HG03103 (cell line): ENCODE results near the gene CHFR.
"Not testable (repeated sequence)": the region's sequence is repeated elsewhere in the genome, so short reads cannot be mapped to it uniquely, and the experiment has no call there.

Source experiments
- ATAC-seq: cut with Tn5 transposase; IDR thresholded peaks from one replicate; pipeline ENCODE4 v1.9.1; 2021; ENCODE audit warnings: low read depth; ENCODE audit not compliant: unreplicated experiment

Gene CHFR

DNA sequence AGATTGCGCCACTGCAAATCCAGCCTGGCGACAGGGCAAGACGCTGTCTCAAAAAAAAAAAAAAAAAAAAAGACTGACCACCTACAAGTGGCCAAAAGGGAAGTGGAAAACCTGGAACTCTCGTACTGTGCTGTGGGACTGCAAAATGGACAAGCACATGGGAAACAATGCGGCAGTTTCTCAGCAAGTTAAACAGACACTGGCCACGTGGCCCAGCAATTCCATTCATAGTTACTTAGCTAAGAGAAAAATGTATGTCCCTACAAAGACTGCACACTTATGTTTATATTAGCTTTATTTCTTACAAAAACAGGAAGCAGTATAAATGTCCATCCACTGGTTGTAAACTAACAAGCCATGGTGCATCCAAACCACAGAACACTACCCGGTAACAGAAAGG is 5.6 kb downstream of the CHFR start:
- ATAC-seq = no peak

DNA sequence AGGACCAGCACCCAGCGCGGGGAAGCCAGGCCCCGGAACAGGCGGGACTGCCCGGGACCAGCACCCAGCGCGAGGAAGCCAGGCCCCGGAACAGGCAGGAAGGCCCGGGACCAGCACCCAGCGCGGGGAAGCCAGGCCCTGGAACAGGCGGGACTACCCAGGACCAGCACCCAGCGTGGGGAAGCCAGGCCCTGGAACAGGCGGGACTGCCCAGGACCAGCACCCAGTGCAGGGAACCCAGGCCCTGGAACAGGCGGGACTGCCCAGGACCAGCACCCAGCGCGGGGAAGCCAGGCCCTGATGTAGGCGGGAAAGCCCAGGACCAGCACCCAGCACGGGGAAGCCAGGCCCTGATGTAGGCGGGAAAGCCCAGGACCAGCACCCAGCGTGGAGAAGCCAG is 12.8 kb downstream of the CHFR start:
- ATAC-seq = not testable (repeated sequence)

DNA sequence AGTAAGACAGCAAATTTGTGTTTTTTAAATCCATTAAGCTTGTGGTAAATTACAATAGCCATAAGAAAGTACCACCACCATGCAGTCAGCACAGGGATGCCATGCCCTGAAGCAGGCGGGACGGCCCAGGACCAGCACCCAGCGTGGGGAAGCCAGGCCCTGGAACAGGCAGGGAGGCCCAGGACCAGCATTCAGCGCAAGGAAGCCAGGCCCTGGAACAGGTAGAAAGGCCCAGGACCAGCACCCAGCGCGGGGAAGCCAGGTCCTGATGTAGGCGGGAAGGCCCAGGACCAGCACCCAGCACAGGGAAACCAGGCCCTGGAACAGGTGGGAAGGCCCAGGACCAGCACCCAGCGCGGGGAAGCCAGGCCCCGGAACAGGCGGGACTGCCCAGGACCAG is 13.2 kb downstream of the CHFR start:
- no peak for ATAC-seq

DNA sequence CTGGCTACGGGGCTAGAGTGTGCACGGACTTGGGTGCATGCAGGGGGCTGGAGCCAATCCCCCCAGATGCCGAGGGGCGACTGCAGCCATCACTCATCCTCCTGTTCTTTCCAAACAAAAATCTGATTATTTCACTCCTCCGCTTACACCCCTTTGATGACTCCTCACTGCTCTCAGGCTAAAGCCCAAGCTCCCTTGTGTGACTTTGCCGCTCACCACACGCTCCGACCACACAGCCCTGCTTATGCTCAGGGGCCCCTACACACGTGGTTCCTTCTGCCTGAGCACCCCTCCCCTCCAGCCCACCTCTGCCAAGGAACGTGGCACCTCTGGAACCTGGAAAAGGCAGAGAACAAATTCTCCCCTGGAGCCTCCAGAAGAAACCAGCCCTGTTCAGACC is 13.7 kb downstream of the CHFR start:
- no peak for ATAC-seq

DNA sequence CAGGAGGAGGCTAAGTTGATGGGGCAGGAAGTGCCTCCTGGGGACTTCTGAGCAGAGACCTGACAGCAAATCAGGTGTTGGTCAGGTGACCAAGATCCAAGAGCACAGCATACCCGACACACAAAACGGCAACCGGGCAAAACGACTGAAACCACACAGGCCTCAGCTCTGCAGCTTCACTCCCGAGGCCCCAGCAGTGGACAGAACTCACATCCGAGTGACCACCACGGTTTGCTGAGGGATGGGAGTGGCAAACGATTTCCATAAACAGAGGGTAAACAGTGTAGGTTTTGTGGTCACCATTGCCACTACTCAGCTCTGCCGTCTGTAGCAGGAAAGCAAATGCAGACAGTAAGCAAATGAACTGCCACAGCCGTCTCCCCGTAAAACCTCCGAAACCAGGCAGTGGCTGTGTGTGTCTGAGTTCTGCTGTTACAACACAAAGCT is 14.4 kb downstream of the CHFR start:
- no peak for ATAC-seq

DNA sequence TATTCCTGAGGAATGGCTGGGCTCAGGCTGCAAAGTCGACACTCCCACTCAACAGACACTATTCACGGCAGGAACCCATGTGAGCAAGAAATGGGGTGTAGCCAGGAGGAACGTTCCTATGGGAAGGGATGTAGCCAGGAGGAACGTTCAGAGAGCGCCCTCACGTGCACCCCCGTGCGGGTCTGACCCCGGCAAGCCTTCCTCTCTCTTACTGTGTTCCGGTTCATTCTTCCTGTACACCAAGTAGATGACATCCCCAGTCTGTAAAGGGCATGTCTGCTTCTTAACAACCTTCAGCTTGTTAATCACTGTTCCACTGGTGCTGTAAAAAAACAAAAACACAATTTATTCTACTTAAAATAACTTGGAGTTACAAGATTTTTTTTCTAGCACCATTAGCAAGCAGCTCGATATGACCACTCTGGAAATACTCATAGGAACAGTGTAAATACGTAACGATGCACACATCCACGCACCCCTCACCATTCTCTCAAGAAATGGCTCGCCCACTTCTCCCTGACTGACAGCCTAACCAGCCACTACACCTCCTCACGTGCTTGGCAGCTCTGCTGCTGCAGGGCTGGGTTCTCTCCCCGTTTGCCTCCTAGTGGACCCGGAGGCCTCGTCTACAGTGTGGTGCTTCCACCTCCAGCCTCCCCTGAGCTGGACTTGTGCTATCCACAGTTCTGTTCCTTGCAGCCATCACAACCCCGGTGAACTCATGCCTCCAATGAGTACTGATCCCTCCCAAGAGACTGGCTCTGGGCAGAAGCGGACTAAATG is 15.1 kb downstream of the CHFR start:
- ATAC-seq = no peak

DNA sequence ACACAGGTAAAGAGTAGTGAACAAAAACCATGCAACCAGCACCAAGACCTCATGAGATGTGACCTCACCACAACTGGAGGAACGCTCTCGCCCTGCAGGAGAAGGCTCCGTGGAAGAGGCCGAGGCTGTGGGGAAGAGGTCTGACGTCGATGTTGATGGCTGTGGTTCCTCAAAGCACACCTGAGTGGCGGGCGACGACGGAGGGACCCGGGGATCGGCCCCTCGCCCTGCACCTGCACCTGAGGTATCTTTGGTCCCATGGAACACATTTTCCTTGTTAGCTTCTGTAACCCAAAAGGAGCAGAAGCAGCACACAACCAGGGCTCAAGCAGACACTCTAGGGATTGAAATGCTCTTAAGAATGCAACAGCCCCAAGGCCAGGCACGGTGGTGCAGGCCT is 17.9 kb downstream of the CHFR start:
- ATAC-seq = no peak

DNA sequence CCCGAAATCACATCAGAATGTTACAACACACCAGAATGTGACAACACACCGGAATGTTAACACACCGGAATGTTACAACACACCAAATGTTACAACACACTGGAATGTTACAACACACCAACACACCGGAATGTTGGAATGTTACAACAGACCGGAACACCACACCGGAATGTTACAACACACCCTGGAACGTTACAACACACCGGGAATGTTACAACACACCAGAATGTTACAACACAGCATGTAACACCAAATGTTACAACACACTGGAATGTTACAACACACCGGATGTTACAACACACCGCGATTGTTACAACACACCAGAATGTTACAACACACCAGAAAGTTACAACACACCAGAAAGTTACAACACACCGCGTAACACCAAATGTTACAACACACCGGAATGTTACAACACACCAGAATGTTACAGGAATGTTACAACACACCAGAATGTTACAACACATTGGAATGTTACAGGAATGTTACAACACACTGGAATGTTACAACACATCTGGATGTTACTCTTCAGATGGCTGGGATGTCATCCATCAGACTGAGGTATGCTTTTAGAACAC is 21.1 kb downstream of the CHFR start:
- ATAC-seq = no peak

DNA sequence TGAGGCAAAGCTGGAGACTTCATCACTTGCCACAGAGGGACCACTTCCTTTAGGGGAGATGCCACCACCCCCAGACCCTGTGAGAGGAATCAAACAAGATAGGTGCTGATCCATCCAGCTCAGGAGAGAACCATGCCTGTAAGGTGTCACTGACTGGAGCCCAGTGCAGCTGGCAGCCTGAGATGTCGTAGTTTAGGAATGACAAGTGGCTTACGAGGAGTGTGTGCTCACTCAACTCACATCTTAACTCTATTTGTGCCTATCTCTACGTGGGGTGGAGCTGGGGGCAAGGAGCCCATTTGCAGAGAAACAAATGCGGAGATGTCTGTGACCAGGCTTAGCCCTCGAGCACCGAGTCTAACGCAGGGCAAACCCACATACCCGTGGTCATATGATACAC is 25.8 kb downstream of the CHFR start:
- ATAC-seq = no peak

DNA sequence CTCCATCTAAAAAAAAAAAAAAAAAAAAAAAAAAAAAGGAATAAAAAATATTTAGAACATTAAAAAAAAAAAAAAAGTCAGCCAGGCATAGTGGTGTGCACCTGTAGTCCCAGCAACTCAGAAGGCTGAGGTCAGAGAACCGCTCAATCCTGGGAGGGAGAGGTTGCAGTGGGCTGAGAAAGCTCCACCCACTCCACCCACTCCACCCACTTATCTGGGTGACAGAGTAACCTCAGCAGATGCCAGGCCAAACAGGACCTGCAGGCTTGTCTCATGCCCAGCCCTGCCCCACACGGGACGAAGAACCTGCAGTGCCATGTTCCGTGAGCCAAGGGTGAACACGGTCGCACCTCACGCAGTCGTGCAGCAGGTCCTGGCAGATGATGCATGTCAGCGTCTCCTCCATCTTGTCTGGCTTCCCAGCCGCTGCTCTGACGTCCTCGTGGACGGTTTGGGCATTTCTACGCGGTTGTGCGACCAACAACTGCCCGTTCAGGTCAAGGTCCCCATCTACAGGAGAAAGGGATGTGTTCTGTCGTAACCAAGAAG is 28.6 kb downstream of the CHFR start:
- no peak for ATAC-seq

DNA sequence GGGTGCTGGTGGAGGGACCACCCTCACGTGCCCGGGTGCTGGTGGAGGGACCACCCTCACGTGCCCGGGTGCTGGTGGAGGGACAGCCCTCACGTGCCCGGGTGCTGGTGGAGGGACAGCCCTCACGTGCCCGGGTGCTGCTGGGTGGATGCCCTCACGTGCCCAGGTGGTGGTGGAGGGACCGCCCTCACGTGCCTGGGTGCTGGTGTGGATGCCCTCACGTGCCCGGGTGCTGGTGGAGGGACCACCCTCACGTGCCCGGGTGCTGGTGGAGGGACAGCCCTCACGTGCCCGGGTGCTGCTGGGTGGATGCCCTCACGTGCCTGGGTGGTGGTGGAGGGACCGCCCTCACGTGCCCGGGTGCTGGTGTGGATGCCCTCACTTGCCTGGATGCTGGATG is 30.4 kb downstream of the CHFR start:
- not testable (repeated sequence) for ATAC-seq

DNA sequence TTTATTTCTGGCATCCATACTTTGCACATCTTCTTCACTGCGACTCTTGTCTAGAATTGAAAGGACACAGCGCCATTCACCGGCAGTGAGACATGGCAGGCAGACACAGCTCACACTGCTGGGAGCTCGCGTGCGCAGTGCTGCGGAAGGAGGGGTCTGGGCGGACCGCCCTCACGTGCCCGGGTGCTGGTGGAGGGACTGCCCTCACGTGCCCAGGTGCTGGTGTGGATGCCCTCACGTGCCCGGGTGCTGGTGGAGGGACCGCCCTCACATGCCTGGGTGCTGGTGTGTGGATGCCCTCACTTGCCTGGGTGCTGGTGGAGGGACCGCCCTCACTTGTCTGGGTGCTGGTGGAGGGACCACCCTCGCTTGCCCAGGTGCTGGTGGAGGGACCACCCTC is 30.8 kb downstream of the CHFR start:
- ATAC-seq = no peak

DNA sequence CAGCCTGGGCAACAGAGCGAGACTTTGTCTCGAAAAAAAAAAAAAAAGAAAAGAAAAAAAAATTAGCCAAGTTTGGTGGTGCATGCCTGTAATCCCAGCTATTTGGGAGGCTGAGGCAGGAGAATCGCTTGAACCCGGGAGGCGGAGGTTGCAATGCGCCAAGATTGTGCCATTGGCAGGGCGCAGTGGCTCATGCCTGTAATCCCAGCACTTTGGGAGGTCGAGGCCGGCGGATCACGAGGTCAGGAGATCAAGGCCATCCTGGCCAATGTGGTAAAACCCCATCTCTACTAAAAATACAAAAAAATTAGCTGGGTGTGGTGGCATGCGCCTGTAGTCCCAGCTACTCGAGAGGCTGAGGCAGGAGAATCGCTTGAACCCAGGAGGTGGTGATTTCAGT is 32.2 kb downstream of the CHFR start:
- not testable (repeated sequence) for ATAC-seq

DNA sequence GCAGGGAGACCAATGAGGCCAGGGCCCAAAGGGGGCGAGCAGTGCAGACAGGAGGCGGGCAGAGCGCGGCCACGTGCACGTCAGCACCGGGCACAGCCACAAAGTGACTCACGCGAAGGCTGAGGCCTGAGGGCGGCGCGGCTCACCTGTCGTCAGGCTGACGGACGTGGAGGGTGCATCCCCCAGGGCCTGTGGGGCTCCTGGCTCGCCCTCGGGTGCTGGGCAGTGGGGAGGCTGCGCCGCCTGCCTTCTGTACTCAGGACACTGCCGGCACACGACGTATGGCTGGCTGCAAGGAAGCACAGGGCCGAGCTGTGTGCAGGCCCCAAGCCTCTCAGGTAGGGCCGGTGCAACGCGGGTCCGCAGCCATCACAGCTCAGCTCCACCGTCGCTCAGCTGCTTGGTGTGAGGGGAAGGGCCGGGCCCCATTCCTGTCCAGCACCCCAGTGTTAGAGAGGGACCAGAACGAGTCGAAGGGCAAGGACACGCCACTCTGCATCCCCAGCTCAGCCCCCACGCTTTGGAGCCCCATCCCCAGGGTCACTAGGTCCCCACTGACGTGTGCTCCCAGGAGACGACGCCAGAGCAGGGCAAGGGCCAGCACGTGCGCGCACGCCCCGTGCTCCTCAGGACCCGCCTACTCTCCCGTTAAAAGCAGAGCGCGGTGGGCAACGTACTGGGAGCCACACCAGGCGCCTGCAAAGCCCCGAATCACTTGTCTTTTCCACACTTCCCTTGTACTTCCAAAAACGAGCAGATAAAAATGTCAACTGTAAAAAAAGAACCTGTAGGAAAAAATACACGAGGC is 33.9 kb downstream of the CHFR start:
- ATAC-seq = no peak

DNA sequence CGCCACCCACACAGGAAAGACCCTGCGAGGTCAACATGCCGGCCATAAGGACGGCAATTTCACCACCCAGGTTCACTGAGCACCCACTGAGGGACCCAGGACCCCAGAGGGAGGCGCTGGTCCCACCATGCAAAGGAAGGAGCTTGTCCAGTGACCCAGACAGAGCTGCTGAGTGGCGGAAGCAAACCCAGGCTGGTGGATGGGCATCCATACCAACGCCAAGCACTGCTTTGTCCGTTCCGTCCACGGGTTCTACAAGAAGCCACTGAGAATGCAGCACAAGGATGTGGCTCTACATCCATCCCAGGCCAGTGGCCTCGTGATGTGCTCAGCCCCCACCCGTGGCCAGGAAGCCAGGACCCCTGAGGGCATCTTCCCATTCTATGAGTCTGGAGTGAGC is 34.9 kb downstream of the CHFR start:
- ATAC-seq = no peak

DNA sequence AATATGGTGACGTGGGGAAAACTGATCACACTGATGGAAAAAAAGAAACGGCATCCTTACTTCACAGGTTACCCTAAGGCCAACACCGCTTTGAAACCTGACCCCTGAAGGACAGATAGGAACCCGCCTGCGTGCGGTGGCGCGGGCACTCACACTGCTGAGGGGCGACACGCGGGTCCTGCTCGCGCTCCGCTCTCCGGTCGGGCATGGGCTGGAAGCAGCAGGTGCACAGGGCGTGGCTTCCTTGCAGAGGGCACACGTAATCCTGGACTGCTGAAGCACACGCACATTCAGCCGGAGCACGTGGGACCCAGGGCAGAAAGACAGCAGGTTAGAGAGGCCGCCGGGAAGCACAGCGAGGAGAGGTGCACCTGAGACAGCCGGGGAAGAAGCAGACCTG is 35.9 kb downstream of the CHFR start:
- no peak for ATAC-seq

DNA sequence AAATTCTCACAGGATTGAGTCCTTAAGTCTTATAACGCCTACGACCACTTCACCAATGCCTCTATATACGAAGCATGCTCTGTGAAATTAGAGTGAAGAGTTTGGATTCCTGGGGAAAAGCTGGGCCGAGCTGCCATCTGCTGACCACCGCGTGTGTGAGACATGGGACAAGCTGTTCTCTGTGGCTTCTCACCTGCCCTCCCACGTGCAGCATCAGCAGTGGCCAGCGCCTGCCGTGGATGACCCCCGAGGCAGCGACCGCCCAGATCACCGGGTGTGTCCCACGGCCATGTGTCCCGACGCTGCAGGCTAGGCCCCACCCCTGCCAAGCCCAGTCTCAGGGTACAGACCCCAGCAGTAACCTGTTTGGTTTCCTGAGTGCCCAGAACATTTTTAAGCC is 37.1 kb downstream of the CHFR start:
- ATAC-seq = no peak

DNA sequence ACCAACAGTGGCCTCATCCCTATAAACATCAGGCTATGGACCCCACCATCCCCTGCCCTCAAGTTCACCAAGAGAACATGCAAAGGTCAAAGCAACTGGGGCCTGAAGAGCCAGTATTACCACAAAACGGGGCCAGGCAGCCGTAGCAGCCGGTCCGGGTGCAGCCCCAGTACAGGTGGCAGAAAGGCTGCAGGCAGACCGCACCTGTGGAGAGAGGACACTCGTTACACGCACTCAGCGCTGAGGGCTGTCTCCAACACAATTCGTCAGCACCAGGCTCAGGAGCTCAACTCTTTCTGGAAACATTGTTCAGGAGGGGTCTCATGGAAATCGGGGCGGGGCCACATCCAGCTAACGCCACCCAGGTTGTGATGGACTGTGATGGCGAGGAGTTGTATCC is 38.9 kb downstream of the CHFR start:
- ATAC-seq = no peak

DNA sequence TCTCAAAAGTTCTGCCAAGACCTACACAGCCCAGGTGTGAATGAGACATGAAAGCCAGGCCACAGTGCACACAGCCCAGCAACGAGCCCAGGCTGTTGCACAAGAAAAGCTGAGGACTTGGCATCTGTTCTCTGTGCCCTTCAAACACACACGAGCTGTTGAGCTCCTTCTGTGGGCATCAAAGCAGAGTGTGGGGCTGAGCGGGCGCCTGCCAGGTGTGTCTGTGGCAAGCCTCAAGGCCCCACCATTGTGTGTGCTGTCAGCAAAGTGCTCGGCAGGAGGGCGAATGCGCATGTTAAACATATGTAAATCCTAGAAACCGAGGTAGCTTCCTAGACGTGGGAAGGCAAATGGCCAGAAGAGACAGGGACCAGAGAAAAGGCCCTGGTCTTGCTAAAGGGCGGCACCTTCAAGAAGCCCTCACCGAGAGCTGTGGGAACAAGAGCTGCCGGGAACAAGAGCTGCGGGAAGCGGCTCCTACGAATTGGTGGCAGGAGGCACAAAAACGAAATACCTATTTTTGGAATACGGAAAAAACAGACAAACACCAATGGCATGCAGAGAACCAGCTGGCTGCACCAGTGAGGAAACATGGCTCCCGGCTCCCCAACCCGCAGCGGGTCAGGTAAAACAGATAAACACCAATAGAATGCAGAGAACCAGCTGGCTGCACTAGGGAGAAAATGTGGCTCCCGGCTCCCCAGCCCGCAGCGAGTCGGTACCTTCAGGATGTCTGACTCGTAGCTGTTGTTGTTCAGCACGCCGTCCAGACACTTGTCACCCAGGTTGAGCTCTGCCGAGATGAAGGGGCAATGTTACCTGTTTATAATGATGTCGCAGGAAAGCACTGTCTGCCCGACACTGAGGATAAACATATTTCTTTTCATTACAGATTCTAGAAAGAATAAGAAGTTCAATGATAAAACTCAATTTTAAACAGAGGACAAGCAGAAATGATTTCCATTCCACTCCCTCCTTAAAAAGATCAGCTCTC is 39.7 kb downstream of the CHFR start:
- ATAC-seq = no peak

DNA sequence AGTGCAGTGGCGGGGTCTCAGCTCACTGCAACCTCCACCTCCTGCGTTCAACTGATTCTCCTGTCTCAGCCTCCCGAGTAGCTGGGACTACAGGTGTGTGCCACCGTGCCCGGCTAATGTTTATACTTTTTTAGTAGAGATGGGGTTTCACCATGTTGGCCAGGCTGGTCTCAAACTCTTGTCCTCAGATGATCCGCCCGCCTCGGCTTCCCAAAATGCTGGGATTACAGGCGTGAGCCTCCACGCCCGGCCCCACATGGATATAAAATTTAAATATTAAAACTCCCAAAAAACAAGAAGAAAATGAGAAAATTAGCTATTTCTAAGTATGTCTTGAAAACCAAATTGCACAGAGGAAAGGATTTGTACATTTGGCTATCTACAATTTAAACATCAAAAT is 42.7 kb downstream of the CHFR start:
- not testable (repeated sequence) for ATAC-seq
